ENCODE results near the gene SLC2A10.

Gene SLC2A10

DNA sequence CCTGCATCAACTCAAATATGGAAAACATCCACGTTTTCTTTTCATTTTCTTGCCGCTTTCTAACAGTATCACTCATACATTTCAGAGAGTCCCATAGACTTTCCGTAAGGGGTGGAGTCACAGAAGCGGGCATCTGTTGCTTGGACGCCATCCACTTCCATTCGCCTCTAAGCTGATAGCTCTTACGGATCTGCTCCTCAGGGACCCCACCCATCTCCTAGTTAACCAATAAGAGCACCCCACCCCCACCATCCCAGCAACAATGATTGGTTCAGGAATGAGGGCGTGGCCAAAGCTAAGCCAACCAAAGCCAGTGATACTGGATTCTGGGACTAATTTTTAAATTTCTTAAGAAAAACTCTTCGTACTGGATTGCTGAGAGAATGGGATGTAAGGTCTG lies 42.4 kb downstream of the SLC2A10 start:
- Histone ChIP-seq H3K27me3 (ENCODE audit: low read depth, low read length) (peaks cover 21% of the 10 kb centered on the region), H3K27ac (ENCODE audit: low read length) (no peak overlapping the region), H3K9me3 (ENCODE audit: insufficient read depth, low read length) (no peaks in the 10 kb centered on the region), H3K9ac (ENCODE audit: low read length) (no peak overlapping the region), H3K4me1 (ENCODE audit: low read length) (no peaks in the 10 kb centered on the region), H4K20me1 (ENCODE audit: insufficient read depth, low read length) (no peaks in the 10 kb centered on the region), H3K4me2 (ENCODE audit: low read length) (no peak overlapping the region), H3K36me3 (replicated peaks; ENCODE audit: low read depth, low read length) (no peaks in the 10 kb centered on the region), H2AFZ (ENCODE audit: low read depth, low read length) (no peak overlapping the region), H3K79me2 (ENCODE audit: low read length) (no peaks in the 10 kb centered on the region), H3K4me3 (ENCODE audit: low read length) (no peak overlapping the region)
- TF ChIP-seq, protein P1, sequence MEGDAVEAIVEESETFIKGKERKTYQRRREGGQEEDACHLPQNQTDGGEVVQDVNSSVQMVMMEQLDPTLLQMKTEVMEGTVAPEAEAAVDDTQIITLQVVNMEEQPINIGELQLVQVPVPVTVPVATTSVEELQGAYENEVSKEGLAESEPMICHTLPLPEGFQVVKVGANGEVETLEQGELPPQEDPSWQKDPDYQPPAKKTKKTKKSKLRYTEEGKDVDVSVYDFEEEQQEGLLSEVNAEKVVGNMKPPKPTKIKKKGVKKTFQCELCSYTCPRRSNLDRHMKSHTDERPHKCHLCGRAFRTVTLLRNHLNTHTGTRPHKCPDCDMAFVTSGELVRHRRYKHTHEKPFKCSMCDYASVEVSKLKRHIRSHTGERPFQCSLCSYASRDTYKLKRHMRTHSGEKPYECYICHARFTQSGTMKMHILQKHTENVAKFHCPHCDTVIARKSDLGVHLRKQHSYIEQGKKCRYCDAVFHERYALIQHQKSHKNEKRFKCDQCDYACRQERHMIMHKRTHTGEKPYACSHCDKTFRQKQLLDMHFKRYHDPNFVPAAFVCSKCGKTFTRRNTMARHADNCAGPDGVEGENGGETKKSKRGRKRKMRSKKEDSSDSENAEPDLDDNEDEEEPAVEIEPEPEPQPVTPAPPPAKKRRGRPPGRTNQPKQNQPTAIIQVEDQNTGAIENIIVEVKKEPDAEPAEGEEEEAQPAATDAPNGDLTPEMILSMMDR (IDR thresholded peaks at IDR 0.05; ENCODE audit: low read depth, low read length): no peak
- TF ChIP-seq EZH2phosphoT487 (IDR thresholded peaks at IDR 0.05; ENCODE audit: low read depth): no peak

DNA sequence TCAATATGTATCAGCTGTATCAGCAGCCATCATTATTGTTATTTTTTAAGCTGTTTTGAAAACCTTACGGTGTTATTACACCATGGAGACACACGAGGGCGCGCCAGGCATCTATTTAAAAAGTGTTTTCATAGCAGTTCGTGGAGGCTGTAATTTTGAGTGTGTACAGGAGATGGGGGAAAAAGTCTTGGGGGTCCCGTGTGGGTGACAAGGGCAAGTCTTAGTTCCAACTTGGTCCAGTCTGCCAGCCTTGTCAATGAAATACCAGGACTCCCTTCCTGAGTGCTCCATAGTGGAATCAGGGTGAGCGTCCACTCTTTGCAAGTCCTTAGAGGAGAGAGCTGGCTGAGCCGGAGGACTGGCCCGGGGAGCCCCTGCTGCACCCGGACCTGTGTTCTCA lies 43.3 kb downstream of the SLC2A10 start:
- peak overlapping the region; percentile 34 for H3K4me2 ChIP-seq (ENCODE audit: low read length)
- no peaks in the 10 kb centered on the region for H4K20me1 ChIP-seq (ENCODE audit: insufficient read depth, low read length)
- TF ChIP-seq, protein P1 (IDR thresholded peaks at IDR 0.05; ENCODE audit: low read depth, low read length): peak; percentile 87
- no peak for TF ChIP-seq EZH2phosphoT487 (IDR thresholded peaks at IDR 0.05; ENCODE audit: low read depth)

DNA sequence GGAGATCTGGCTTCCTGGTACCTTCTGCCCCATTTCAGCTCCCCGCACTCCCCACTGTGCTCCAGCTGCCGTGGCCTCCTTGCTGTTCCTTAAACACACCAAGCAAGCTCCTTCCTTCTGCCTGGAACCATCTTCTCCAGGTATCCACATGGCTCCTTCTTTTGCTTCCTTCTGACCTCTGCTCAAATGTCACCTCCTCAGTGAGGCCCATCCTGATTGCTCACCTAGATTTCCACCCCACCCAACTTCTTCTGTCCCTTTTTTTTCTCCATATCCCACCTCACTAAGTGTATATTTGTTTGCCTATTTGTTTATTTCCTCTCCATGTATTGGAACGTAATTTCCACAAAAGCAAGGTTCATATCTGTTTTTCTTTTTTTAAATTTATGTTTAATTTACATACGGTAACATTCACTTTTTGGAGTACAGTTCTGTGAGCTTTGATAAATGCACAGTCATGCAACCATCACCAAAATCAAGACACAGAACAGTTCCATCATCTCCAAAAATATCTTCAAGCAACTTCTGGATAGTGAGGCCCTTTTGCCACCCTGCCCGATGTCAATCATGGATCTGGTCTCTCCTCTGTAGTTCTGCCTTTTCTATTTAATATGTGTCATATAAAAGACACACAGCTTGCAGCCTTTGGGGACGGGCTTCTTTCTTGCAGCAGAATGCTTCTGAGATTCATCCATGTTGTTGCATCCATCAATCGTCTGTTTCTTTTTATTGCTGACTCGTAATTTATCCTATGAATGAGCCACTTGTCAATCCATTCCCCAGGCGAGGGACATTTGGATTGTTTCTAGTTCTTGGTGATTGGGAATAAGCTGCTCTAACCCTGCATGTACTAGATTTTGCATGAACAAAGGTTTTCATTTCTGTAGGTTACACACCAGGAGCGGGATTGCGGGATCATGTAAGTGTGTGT lies 46.3 kb downstream of the SLC2A10 start:
- no peak for TF ChIP-seq EZH2phosphoT487 (IDR thresholded peaks at IDR 0.05; ENCODE audit: low read depth)
- TF ChIP-seq, protein P1 (IDR thresholded peaks at IDR 0.05; ENCODE audit: low read depth, low read length): no peak
- no peaks in the 10 kb centered on the region for H4K20me1 ChIP-seq (ENCODE audit: insufficient read depth, low read length)
- no peaks in the 10 kb centered on the region for H3K79me2 ChIP-seq (ENCODE audit: low read length)
- no peak overlapping the region for H3K4me2 ChIP-seq (ENCODE audit: low read length)
- H3K27me3 ChIP-seq (ENCODE audit: low read depth, low read length): no peaks in the 10 kb centered on the region
- H3K4me3 ChIP-seq (ENCODE audit: low read length): no peak overlapping the region
- no peaks in the 10 kb centered on the region for H3K9me3 ChIP-seq (ENCODE audit: insufficient read depth, low read length)
- H3K4me1 ChIP-seq (ENCODE audit: low read length): peaks cover 13% of the 10 kb centered on the region
- H2AFZ ChIP-seq (ENCODE audit: low read depth, low read length): no peak overlapping the region
- no peak overlapping the region for H3K9ac ChIP-seq (ENCODE audit: low read length)
- no peaks in the 10 kb centered on the region for H3K36me3 ChIP-seq (replicated peaks; ENCODE audit: low read depth, low read length)
- H3K27ac ChIP-seq (ENCODE audit: low read length): no peak overlapping the region

More for the DNA sequence above, 43.3 kb downstream of the SLC2A10 start:
- Histone ChIP-seq H3K9ac (ENCODE audit: low read length) (no peak overlapping the region), H3K9me3 (ENCODE audit: insufficient read depth, low read length) (no peaks in the 10 kb centered on the region), H3K27ac (ENCODE audit: low read length) (no peak overlapping the region), H3K4me3 (ENCODE audit: low read length) (no peak overlapping the region; the same call in 1 of the 2 replicates), H3K79me2 (ENCODE audit: low read length) (no peaks in the 10 kb centered on the region), H2AFZ (ENCODE audit: low read depth, low read length) (no peak overlapping the region), H3K36me3 (replicated peaks; ENCODE audit: low read depth, low read length) (no peaks in the 10 kb centered on the region), H3K4me1 (ENCODE audit: low read length) (no peaks in the 10 kb centered on the region), H3K27me3 (ENCODE audit: low read depth, low read length) (peaks cover 15% of the 10 kb centered on the region)

DNA sequence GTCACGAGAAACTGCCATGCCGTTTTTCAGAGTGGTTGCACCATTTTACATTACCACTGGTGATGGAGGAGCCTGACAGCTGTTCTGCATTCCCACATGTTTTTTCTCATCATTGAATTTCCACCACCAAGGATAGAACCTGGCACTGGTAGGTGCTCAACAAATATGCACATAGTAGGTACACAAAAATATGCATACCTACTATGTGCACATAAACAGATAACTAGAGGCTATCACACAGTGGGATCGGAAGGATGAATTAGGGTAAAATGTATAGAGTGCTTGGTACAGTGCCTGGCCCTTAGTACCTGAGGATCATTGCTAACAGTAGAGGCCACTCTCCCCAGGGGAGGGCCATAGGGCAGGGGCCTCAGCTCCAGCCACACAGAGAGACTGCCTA lies 47.0 kb downstream of the SLC2A10 start:
- Histone ChIP-seq H3K9ac (ENCODE audit: low read length) (no peak overlapping the region), H3K79me2 (ENCODE audit: low read length) (no peaks in the 10 kb centered on the region), H3K27ac (ENCODE audit: low read length) (no peak overlapping the region), H3K36me3 (replicated peaks; ENCODE audit: low read depth, low read length) (no peaks in the 10 kb centered on the region), H2AFZ (ENCODE audit: low read depth, low read length) (no peak overlapping the region), H3K27me3 (ENCODE audit: low read depth, low read length) (no peaks in the 10 kb centered on the region), H3K4me2 (ENCODE audit: low read length) (no peak overlapping the region), H3K4me1 (ENCODE audit: low read length) (peaks cover 13% of the 10 kb centered on the region), H4K20me1 (ENCODE audit: insufficient read depth, low read length) (no peaks in the 10 kb centered on the region), H3K4me3 (ENCODE audit: low read length) (no peak overlapping the region), H3K9me3 (ENCODE audit: insufficient read depth, low read length) (no peaks in the 10 kb centered on the region)
- no peak for TF ChIP-seq EZH2phosphoT487 (IDR thresholded peaks at IDR 0.05; ENCODE audit: low read depth)
- TF ChIP-seq, protein P1 (IDR thresholded peaks at IDR 0.05; ENCODE audit: low read depth, low read length): no peak

Measured in OCI-LY3 (cell line).